Measurements from ENCODE around the gene EBF3. TPM values are rescaled to one million over a fixed set of nuclear protein-coding genes. Genes with fewer than 3 reads are reported as not detected.

The EBF3 gene
- total RNA-seq, 4 donors from 2014 or later, result 1.5 to 4.1 (median 1.9) TPM; not detected in 1

DNA sequence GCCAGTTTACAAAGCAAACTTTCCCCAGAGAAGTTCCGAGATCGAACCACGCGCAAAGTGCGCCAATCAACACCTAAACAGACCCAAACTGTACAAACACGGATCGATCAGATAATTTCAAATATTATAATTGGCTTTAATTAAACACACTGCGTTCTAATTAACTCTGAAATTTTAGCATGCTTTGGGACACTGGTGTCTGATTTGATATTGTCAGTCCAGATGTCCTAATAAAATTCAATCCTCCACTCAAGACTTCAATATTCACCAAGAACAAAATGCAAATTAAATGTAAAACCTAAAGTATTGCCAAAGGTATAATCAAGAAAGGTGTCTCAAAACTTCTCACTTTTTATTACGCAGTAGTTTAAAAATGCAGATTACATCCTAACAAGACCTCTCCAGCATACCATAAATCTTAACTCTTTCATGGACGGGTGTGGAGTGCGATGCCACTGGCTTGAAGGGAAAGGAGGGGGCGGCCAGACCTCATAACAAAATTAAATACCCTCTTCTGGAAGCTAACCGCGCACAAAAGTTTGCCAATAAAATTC, 5.9 kb upstream of the EBF3 start:
- H3K9me3 ChIP-seq, result peaks cover 0 to 1% (median 0%) of the 10 kb centered on the region in 4 donors
- no peak overlapping the region for H3K4me3 ChIP-seq
- H3K27ac ChIP-seq, result no peak overlapping the region
- H3K36me3 ChIP-seq, result no peaks in the 10 kb centered on the region
- peaks cover 6 to 80% of the 10 kb centered on the region in 2 donors for H3K27me3 ChIP-seq
- H3K4me1 ChIP-seq, result peaks cover 0 to 31% (median 0%) of the 10 kb centered on the region in 4 donors
- no peak for TF ChIP-seq POLR2A (IDR thresholded peaks at IDR 0.05)
- TF ChIP-seq, protein P1, sequence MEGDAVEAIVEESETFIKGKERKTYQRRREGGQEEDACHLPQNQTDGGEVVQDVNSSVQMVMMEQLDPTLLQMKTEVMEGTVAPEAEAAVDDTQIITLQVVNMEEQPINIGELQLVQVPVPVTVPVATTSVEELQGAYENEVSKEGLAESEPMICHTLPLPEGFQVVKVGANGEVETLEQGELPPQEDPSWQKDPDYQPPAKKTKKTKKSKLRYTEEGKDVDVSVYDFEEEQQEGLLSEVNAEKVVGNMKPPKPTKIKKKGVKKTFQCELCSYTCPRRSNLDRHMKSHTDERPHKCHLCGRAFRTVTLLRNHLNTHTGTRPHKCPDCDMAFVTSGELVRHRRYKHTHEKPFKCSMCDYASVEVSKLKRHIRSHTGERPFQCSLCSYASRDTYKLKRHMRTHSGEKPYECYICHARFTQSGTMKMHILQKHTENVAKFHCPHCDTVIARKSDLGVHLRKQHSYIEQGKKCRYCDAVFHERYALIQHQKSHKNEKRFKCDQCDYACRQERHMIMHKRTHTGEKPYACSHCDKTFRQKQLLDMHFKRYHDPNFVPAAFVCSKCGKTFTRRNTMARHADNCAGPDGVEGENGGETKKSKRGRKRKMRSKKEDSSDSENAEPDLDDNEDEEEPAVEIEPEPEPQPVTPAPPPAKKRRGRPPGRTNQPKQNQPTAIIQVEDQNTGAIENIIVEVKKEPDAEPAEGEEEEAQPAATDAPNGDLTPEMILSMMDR (IDR thresholded peaks at IDR 0.05), result no peak
- no peak for DNase-seq

DNA sequence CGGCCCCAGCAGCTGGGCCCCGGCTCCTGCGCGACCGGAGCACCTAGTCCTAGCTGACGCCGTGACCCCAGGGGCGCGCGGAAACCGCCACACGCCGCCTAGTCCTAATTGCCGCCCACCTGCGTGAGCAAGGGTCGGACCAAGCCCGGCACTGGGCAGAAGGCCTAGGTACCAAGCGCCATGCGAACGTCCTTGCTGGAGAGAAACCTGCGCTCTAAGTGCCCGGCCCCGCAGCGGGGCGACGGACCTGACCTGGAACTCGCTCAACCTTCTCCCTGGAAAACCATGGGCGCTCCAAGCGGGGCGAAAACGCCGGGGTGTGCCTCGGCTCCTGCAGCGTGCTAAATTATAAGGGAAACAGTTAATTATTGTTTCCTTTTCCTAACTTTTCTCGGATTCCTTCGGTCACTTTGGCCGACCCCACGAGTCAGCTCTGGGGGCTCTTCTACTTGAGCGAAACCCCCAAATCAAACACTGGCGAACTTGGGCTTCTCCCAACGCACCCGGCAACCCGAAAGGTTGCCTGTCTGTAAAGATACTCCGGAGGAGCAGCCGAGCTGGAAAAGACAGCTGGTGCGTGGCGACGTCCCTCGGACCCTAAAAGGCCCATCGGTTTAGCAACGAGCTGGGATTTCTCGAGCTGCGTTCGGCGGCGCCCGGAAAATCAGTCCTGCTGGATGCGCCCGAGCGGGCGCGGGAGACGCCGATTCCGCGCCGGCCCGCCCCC, 5.3 kb upstream of the EBF3 start:
- H3K27me3 ChIP-seq, result peaks cover 6 to 86% of the 10 kb centered on the region in 2 donors
- no peak overlapping the region for H3K27ac ChIP-seq
- peaks cover 0 to 5% (median 0%) of the 10 kb centered on the region in 4 donors for H3K9me3 ChIP-seq
- H3K4me3 ChIP-seq, result no peak overlapping the region
- no peak for DNase-seq
- TF ChIP-seq, protein P1 (IDR thresholded peaks at IDR 0.05), result peak in 1 of 6 experiments; percentile 0
- TF ChIP-seq POLR2A (IDR thresholded peaks at IDR 0.05), result no peak
- no peaks in the 10 kb centered on the region for H3K36me3 ChIP-seq
- peaks cover 0 to 37% (median 0%) of the 10 kb centered on the region in 4 donors for H3K4me1 ChIP-seq

DNA sequence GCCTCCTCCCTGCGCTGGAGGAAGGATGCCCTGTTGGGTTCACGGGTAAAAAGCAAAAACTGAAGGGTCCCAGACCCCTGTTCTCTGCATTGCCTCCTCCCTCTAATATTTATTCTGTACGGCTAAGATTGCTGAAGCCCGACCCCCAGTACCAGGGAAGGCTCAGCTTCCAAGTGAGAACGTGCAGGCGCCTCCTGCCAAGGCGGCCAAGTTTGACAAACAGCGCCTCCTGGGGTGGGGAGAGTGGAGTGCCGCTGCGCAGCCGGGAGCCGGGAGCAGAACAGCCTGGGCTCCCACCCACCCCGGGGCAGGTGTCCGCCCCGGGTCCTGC, 4.7 kb upstream of the EBF3 start:
- TF ChIP-seq, protein P1 (IDR thresholded peaks at IDR 0.05), result peak in 4 of 6 experiments; percentile 21 to 32 (median 30)
- TF ChIP-seq POLR2A (IDR thresholded peaks at IDR 0.05), result no peak
- H3K4me3 ChIP-seq, result no peak overlapping the region
- no peaks in the 10 kb centered on the region for H3K36me3 ChIP-seq
- no peak overlapping the region for H3K27ac ChIP-seq
- peak in 1 of 3 donors; percentile 60 for DNase-seq
- H3K4me1 ChIP-seq, result peaks cover 0 to 40% (median 0%) of the 10 kb centered on the region in 4 donors
- H3K9me3 ChIP-seq, result peaks cover 0 to 5% (median 0%) of the 10 kb centered on the region in 4 donors
- peaks cover 6 to 87% of the 10 kb centered on the region in 2 donors for H3K27me3 ChIP-seq

DNA sequence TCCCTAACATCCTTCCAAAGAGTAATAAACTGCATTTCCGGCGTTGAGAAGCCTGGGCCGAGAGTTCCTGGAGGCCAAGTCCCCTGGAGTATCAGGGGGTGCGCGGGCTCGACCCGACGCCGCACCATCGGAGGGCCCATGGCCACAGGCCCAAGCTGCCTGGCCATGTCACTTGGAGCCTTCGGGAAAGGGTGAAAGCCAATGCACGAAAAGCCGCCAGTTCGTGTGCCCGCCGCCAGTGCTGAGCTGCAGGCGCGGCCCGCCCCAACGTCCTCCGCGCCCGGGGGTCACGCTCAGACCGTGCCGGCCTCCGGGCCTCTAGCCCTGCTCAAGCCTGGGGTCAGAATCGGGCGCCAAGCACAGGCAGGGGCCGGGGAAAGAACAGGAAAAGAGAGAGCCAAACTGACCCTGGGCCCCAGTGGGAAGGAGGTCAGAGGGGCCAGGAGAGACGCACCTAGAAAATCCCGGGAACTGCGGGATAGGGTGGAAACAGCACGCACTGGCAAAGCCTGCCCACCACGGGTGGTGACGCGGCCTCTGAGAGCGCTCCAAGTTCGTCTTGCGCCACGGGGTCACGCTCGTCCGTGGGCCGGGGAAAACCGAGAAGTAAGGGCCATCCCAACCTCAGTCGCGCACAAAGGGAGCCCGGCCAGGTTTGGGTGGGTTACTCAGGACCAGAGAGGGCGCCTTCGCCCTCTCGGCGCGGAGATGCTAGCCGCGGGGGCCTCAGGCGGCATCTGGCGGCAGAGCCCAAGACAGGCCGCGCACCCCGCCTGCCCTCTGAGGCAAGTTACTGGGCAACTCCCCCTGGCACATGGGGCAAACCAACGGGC, 4.2 kb upstream of the EBF3 start:
- Histone ChIP-seq H3K4me1 (peaks cover 0 to 44% (median 0%) of the 10 kb centered on the region in 4 donors), H3K4me3 (no peak overlapping the region), H3K27me3 (peaks cover 6 to 91% of the 10 kb centered on the region in 2 donors), H3K27ac (no peak overlapping the region), H3K36me3 (no peaks in the 10 kb centered on the region), H3K9me3 (peaks cover 0 to 5% (median 0%) of the 10 kb centered on the region in 4 donors)
- TF ChIP-seq, protein P1 (IDR thresholded peaks at IDR 0.05), result no peak
- TF ChIP-seq POLR2A (IDR thresholded peaks at IDR 0.05), result no peak
- no peak for DNase-seq

DNA sequence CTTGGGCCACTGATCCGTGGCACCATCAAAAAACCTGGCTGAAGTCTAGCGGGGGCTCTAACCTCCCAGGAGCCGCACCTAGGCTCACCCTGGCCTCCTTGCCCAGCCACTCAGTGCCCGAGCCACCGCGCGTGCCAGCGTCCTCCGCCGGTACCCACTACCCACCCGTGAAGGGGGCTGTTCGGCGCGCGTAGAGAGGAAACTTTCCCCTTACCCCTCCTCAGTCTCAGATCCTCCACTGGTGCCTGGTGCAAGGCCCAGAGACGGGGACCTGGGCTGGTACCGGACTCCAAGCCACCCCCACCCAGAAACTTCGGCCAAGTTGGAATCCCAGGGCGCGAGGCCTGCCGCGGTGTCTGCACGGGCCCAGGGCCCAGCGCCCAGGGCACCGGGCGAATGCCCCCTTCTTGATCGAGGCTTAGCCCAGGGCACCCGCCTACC, 3.5 kb upstream of the EBF3 start:
- no peak for DNase-seq
- Histone ChIP-seq H3K27ac (no peak overlapping the region), H3K4me1 (peaks cover 0 to 48% (median 0%) of the 10 kb centered on the region in 4 donors), H3K27me3 (peaks cover 6 to 90% of the 10 kb centered on the region in 2 donors), H3K36me3 (no peaks in the 10 kb centered on the region), H3K9me3 (peaks cover 0 to 5% (median 0%) of the 10 kb centered on the region in 4 donors), H3K4me3 (no peak overlapping the region)
- TF ChIP-seq, protein P1 (IDR thresholded peaks at IDR 0.05), result no peak
- TF ChIP-seq POLR2A (IDR thresholded peaks at IDR 0.05), result no peak

All from Peyer's patch (tissue), 4 donors.